NK-92 treated with Interleukin-12 subunit alpha and Interleukin-12 subunit beta, amount 100 ng/mL, for 24 hours (cell line): Measurements from ENCODE around the gene KCNQ2.

Experiments used
- DNase-seq: peaks from one replicate; lab custom pipeline; 2025; lab: John Stamatoyannopoulos, UW

KCNQ2 gene

DNA sequence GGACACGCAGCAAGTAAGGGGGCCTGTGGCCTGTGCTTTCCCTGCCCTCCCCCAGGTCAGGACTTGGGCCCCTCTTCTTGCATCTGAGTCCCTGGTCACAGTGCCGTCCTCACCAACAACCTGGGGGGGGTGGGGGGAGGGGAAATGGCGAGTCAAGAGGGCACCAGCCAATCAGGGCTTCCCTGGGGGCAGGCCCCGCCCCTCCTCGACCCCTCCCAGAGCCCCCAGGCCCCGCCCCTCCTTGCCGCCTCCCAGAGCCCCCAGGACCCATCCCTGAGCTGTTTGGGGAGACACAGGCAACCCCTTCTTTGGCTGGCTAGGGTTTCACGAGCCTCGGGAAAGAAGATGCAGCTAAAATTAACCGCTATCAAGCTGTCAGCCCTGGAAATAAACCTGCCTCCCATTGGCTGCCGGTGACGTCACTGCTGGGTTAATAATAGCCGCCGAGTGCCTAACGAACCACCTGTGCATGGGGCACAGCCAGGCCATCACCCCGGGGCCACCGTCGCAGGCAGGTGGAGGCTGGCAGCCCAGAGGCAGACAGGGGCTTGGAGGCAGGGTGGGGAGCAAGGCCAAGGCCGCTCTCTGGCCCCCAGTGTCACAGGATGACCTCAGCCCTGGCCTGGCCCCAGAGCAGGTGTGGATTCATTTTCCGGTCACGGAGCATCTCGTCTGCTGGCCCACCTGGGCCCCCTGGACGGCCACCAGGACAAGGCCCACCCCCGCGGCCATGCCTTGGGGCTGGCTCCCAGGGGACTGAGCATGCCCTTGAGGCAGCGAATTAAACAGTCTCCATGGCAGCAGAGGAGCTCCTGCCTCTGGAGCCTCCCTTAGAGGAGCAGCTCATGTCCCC is 29.6 kb upstream of the KCNQ2 start:
- DNase-seq, result no peak

DNA sequence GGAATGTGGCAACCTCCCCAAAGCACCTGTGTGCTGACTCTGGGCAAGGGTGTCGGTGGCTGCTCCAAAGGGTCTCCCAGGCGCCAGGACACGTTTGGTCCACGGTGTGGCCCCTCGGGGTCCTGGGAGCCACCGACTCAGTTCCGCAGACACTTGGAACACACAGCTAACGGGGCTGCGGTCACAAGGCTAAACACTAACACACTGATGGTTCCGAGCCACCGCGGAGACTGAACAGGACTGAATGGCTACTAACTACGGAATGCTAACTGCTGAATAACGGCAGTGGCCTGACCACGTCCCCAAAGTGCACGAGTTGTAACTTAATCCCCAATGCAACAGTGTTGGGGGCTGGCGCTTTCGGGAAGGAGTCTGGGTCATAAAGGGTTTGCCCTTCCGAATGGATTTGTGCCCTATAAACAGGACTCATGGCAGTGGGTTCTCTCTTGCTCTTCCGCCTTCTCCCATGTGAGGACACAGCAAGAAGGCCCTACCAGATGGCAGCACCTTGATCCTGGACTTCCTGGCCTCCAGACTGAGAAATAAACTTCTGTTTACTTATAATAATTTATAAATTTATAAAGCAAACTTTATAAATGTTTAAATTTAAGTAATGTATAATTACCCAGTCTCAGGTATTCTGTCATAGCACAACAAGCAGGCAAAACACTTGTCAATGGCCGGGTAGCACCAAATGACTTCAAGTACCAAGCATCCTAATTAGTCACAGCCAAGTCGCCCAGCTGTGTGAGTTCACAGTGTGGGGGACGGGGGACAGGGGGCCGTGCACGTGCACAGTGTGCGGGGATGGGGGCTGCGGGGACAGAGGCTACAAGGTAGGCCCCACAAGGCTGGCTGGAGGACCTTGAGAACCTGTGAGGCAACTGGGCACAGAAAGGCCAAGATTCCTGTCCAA is 28.7 kb upstream of the KCNQ2 start:
- DNase-seq, result no peak

DNA sequence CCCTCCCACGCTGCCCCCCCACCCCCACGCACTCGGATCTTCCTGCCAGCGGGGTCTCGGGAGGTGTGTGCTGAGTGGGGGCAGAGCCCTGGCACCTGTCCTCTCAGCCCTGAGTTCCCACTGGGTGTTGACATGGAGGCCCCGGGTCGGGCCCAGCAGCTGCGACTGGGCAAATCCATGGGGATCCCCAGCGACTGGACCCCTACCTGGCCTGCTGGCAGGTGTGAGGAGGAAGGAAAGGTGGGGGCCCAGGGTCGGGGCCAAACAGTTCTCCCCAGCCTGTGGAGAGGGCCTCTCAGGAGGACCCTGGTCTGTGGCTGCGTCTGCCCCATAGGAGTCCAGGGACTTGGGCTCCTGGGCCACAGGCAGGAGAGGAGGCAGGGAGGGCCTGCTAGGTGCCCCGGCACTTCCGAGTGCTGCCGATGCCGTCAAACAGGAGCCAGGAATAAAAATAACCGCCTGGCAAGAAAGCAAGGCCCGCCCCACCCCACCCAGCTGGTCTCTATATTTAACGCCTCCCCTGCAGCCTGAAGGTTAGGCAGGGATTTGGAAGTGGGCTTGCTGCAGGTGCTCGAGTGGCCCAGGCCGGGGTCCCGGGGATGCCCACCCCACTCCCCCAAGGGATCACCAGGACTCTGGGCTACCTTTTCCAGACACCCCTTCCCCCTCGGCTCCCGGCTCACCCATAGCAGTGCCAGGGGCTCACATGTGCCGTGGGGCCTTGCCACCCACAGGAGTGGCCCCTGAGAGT is 27.9 kb upstream of the KCNQ2 start:
- DNase-seq, result no peak

- no peak for DNase-seq
Measured at GRCh38 chr20:63499338-63499969, 27.0 kb upstream of the KCNQ2 start.

DNA sequence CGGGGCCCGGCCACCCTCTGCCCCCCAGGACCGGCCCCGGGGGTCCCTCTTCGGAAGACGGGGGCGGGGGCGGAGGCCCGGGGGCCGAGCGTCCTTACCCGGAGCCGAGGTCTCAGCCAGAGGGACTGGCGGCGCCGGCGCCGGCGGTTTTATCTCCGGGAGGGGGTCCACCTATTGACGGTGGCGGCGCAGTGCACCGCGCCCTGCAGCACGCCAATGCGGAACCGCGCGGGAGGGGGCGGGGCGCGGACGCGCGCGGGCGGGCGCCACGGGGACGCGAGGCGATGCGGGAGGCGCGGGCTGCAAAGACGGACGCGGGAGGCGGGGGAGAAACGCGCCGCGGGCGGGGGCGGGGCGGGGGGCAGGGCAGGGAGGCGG is 26.5 kb upstream of the KCNQ2 start, which contains the start of gene EEF1A2:
Gene EEF1A2, minus strand, starts transcription at position 124 of the 378 bp plus-strand sequence. CDS start 1,320 bp downstream, outside the sequence.
- no peak for DNase-seq

- DNase-seq, result no peak
Measured at GRCh38 chr20:63497946-63498935, 25.8 kb upstream of the KCNQ2 start.

- DNase-seq, result no peak
Measured at GRCh38 chr20:63497138-63497945, 24.9 kb upstream of the KCNQ2 start.

DNA sequence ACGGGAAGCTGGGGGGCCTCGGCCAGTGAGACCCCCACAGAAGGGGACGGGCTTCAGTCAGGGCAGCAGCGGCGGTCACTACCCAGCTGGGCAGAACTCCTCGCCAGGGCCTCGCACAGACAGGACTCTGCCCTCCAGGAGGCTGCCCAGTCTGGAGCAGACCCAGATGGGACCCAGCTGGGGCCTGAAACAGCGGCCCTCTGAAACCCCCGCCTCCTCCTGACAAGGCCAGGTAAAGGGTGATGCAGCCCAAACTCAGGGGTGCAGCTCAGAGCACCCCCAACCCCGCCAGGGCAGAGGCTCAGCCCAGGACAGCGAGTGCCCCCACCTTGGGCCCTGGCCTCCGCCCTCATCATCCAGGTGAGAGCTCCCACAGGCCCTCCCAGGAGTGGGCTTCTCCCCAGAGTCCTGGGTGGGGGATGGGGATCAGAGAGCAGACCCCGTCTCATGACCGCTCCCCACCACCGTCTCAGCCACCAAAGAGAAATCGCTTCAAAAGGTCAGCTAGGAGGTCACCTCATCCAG is 24.2 kb upstream of the KCNQ2 start:
- no peak for DNase-seq

- DNase-seq, result peak; percentile 44
Measured at GRCh38 chr20:63495741-63496595, 23.5 kb upstream of the KCNQ2 start.

DNA sequence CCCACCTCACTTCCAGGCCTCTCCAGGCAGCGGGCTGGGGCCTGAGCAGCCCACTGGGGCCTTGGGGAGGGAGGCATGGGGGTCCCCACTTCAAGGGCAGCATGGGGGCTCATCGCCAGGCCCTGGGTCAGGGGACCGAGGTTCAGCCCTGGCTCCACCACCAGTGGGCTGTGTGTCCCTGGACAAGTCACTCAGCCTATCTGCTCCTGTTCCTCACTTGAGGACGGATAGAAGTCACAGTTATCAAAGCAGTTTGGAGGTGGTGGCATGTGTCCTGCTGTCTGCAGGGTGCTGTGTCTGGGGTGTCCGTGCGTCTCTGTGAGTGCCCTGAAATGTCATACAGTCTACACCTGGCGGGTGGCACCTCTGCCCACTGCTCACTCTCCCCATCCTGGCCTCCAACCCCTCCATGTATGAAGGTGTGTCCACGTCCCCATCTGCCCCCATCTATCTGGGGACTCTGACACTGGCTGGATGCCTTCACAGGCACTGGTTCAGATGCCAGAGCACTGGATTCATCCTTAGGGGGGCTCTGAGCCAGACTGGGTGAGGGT is 22.8 kb upstream of the KCNQ2 start:
- DNase-seq, result no peak

GRCh38 chr20:63494420-63495166 is 22.1 kb upstream of the KCNQ2 start:
- DNase-seq, result no peak

DNA sequence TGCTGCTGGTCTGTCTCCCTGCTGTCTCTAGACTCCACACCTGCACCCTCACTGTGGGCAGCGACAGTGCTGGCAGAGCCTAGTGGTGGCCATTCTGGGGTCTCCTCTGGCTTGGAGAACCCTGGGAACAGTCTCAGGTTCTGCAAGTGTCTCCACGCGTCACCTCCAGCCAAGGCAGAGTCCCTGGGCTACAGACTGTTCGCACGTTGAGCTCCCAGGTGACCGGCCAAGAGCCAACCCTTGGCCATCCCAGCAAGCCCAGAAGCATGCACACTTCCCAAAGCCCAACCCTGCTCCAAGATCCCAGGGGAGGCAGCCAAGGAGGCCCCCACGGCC is 21.6 kb upstream of the KCNQ2 start:
- no peak for DNase-seq

DNA sequence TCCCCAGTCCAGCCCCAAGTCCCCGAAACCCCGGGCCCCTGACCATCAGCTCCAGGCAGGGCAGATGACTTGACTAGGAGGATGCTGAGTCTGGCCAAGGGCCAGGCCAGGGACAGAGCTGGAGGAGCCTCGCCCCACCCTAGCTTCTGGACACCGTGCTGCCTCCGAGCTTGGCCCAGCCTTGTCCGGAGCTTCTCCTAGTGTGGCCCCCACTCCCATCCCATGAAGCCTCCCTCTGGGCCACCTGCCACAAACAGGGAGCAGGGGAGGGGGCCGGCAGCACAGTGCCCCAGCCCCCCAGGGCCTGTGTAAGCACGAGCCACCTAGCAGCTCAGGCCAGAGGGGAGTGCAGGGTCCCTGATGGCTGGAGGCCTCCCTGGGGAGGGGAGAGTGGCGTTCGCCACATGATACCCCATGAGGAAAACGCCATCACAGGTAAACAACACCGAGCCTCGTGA is 21.1 kb upstream of the KCNQ2 start:
- DNase-seq, result no peak

GRCh38 chr20:63492982-63493381 is 20.5 kb upstream of the KCNQ2 start:
- DNase-seq, result no peak

- DNase-seq, result no peak
Measured at GRCh38 chr20:63492518-63492917, 20.1 kb upstream of the KCNQ2 start.

GRCh38 chr20:63491635-63492230 is 19.3 kb upstream of the KCNQ2 start:
- no peak for DNase-seq

DNA sequence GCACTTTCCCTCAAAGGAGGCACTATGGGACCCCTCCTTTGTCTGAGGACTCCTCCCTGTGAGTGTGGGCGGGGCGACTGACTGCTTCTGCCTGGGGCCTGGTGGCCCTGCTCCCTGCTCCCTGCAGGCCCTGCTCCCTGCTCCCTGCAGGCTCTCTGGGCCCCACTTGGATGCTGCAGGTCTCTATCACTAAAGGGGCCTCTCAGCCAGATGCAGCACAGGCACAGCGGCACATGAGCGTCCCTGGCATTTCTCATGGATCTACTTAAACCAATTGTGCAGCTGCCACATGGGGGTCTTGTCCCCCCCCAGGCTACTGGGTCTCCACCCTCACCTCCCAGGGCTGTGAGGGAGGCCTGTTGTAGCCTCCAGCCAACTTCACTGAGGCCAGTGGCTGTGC is 18.6 kb upstream of the KCNQ2 start:
- DNase-seq, result no peak
